Thoracic aorta (tissue), 2 donors: ENCODE measurements around the gene CSF1R. TPM values are rescaled to one million over a fixed set of nuclear protein-coding genes. Genes with fewer than 3 reads are reported as not detected.

Experiments
- ATAC-seq: fragments of 150-250 bp; one replicate; pipeline ENCODE4 v1.8.0; 2017; ENCODE audit warnings: low read depth; ENCODE audit not compliant: insufficient number of reproducible peaks, low FRiP score
- DNase-seq: peaks from one replicate; pipeline ENCODE4 v3.0.0-alpha.2; 2020; ENCODE audit warnings: low spot score
- H3K27ac ChIP-seq, 2 donors: fragments of 200-600 bp; sonication (generic); 1 replicate in 1 of 2; 2 replicates in 1 of 2; pipeline ENCODE4 v1.5.1; 2016; ENCODE audit warnings: mild to moderate bottlenecking in 2 of 2, moderate library complexity in 2 of 2
- H3K27me3 ChIP-seq: fragments of 200-600 bp; sonication (generic); replicated peaks from 2 replicates; pipeline ENCODE4 v1.6.0; 2016; ENCODE audit warnings: mild to moderate bottlenecking; ENCODE audit not compliant: insufficient read depth
- H3K36me3 ChIP-seq: fragments of 200-600 bp; sonication (generic); one replicate; pipeline ENCODE4 v1.5.1; 2016
- H3K4me1 ChIP-seq, 2 donors: fragments of 200-600 bp; sonication (generic); 1 replicate in 1 of 2; 2 replicates in 1 of 2; pipeline versions ENCODE4 v1.5.1 to v1.6.0; 2016; ENCODE audit warnings: low read depth in 2 of 2, mild to moderate bottlenecking in 1 of 2; ENCODE audit not compliant: control insufficient read depth in 1 of 2
- H3K4me3 ChIP-seq: fragments of 200-600 bp; sonication (generic); 2 replicates; pipeline ENCODE4 v1.5.1; 2016; ENCODE audit warnings: mild to moderate bottlenecking
- H3K9me3 ChIP-seq: fragments of 200-600 bp; sonication (generic); 2 replicates; pipeline ENCODE4 v1.5.1; 2016
- CTCF ChIP-seq: fragments of 200-600 bp; sonication (generic); IDR thresholded peaks from one replicate; pipeline ENCODE4 v1.5.1; 2019; ENCODE audit warnings: antibody characterized with exemption
- total RNA-seq, 2 donors: library from RNA; depleted of rRNA; stranded (reverse); fragments of >200 nt; gene quantifications; one replicate each; pipeline versions ENCODE4 v1.1.0 to v1.2.3, GENCODE V29; 2016

Gene CSF1R
- total RNA-seq, 2 donors from 2014 or later, result 76.3 to 98.6 TPM

DNA sequence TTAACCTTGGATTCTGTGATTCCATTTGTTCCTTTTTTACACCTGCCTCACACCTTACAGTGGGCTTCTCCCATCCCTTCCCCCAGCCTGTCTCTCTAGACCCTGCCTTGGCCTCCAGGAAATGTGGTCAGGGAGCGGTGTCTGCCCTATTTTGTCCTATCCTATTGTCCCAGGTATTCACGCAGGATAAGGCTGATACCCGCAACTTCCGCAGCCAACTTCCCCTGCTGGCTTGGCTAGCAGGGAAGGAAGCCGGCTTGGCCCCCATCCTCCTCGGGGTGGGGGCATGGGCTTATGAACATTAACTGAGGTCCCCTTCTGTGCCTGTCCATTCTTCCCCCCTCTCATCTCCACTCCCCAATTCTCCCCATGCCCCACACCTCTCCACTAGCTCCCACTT lies 3.5 kb downstream of the CSF1R start:
- Histone ChIP-seq H3K27ac (peak overlapping the region in 1 of 2 donors; percentile 30), H3K4me1 (peaks cover 2 to 6% of the 10 kb centered on the region in 2 donors), H3K36me3 (no peaks in the 10 kb centered on the region), H3K9me3 (no peaks in the 10 kb centered on the region), H3K27me3 (no peaks in the 10 kb centered on the region), H3K4me3 (peak overlapping the region; percentile 65)
- no peak for TF ChIP-seq CTCF
- no peak for ATAC-seq
- DNase-seq, result no peak

DNA sequence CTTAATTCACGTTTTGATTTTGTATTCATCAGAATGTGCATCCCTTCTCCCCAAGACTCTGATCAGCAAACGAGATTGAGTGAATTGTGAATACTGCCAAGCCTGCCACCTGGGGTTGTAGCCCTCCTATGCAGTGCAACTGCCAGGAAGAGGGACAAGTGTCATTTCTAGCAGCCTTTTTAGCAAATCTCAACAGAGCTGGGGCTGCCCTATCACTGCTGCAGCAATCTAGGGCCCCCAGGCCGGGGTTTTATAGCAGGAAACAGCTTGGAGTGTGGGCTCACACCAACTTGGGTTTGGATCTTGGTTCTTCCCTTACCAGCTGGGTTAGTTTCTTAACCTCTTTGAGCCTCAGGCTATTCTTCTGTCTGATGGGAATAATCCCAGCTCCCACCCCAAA lies 4.0 kb downstream of the CSF1R start:
- Histone ChIP-seq H3K27me3 (no peaks in the 10 kb centered on the region), H3K27ac (peak overlapping the region in 1 of 2 donors; percentile 30), H3K4me3 (peak overlapping the region; percentile 65), H3K36me3 (no peaks in the 10 kb centered on the region), H3K4me1 (peaks cover 2 to 6% of the 10 kb centered on the region in 2 donors), H3K9me3 (no peaks in the 10 kb centered on the region)
- no peak for DNase-seq
- no peak for TF ChIP-seq CTCF
- ATAC-seq, result no peak

DNA sequence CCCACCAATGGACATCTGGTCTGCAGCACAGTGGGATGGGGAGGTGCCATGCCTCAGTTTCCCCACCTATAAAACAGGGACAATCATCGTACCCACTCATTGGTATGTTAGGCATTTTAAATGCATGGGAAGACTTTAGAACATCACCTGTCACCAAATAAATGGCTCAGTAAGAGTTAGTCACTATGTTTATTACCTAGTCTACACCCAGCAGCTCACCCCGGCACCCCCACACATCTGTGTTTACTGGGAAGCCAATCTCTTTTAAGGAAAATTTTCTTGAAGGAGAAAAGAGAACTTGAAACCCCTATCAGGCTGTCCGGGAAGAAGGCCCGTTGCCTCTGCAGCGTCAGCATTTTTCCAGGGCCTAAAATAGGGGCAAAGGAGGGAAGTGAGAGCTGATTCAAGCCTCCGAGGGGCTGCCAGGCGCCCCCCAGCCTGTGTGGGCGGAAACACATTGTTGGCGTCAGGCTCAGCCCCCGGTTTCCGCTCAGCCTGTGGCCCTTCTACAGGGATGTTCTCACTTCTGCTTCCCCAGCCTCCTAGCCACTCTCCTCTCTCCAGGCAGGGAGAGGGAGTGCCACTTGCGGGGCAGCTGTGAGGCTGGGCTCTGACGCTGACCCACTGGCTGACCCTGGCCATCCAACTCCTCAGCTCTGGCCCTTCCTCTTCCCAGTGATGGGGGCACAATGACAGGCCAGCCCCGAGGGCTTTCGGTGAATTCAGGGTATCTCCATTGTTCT lies 4.6 kb downstream of the CSF1R start:
- H3K4me3 ChIP-seq, result no peak overlapping the region
- DNase-seq, result no peak

DNA sequence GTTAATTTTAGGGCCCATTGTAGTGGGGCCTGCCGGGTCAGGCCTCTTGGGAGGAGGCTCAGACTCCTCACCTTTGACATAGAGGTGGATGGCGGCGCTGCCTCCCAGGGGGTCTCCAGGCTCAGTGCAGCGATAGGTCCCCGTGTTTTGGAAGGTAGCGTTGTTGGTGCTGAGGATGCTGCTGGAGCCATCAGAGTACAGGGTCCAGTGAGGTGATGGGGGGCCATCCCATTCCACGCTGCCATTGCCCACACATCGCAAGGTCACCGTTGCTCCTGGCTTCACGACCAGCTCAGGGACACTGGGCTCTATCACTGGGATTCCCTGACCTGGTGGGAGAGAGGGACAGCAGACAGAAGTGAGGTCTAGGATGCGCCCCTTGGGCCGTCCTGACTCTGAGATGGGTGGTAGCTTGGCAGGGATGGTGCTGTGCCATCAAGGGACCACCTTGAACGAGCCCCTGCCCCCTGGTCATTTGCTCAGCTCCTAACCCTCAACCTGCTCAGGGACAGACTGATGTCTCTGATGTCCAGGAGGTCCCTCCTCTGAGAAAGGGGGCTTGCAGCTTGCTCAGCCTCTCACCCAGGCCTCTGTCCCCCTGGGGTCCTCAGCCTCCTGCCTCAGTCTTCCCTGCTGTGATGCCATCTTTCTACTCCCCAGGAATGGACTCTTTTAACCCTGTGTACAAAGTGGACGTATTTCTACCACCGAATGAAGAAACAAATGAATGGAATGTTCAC lies 5.5 kb downstream of the CSF1R start:
- TF ChIP-seq CTCF, result no peak
- H3K9me3 ChIP-seq, result no peaks in the 10 kb centered on the region
- peaks cover 0 to 6% of the 10 kb centered on the region in 2 donors for H3K4me1 ChIP-seq
- no peak for DNase-seq
- no peaks in the 10 kb centered on the region for H3K27me3 ChIP-seq
- H3K4me3 ChIP-seq, result no peak overlapping the region
- H3K36me3 ChIP-seq, result no peaks in the 10 kb centered on the region
- ATAC-seq, result no peak
- H3K27ac ChIP-seq, result no peak overlapping the region

More for the DNA sequence above, 4.6 kb downstream of the CSF1R start:
- Histone ChIP-seq H3K9me3 (no peaks in the 10 kb centered on the region), H3K36me3 (no peaks in the 10 kb centered on the region), H3K4me1 (peaks cover 0 to 6% of the 10 kb centered on the region in 2 donors), H3K27me3 (no peaks in the 10 kb centered on the region), H3K27ac (no peak overlapping the region)
- ATAC-seq, result no peak
- TF ChIP-seq CTCF, result no peak

DNA sequence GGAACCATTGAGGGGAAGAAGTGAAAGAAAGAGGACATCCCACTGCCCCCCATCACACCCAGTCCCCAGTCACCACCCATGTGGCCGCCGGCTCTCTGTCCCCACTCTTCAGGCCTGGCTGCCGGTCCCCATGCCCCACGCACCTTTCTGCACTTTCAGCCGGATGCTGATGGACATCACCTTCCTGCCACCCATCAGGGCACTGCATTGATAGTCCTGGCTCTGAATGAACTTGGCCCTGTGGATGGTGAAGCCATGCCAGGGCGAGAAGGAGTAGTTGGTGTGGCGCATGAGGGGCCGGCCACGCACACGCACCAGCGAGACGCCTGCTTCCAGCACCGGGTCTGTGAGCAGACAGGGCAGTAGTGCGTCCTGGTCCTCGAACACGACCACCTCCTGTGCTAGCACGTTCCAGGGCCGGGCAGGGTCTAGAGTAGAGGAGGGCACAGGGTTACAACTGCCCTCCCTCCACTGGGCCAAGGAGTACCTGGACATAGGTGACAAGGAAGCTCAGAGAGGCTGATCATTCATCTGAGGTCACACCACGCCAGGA lies 6.4 kb downstream of the CSF1R start:
- ATAC-seq (no peak), DNase-seq (no peak)
- peaks cover 0 to 6% of the 10 kb centered on the region in 2 donors for H3K4me1 ChIP-seq
- no peaks in the 10 kb centered on the region for H3K9me3 ChIP-seq
- no peaks in the 10 kb centered on the region for H3K36me3 ChIP-seq
- no peak overlapping the region for H3K27ac ChIP-seq
- H3K27me3 ChIP-seq, result no peaks in the 10 kb centered on the region
- no peak overlapping the region for H3K4me3 ChIP-seq
- no peak for TF ChIP-seq CTCF
